Peyer's patch (tissue), 4 donors: ENCODE data around the gene SLC25A48.

Experiments used
- CTCF ChIP-seq, 6 experiments: fragments of 450-650 bp in 4 of 6; fragments of 200-600 bp in 2 of 6; sonication (generic) in 1 of 6; IDR thresholded peaks; one replicate each; pipeline ENCODE4 v1.5.1; 2017 to 2019; ENCODE audit warnings: antibody characterized with exemption in 6 of 6, mild to moderate bottlenecking in 3 of 6, moderate library complexity in 1 of 6
- POLR2A ChIP-seq, 2 donors: fragments of 450-650 bp; IDR thresholded peaks; one replicate each; pipeline ENCODE4 v1.5.1; 2017; ENCODE audit warnings: antibody characterized with exemption in 2 of 2, mild to moderate bottlenecking in 2 of 2, moderate library complexity in 2 of 2

- TF ChIP-seq POLR2A (IDR thresholded peaks at IDR 0.05) (no peak), CTCF (IDR thresholded peaks at IDR 0.05) (no peak)
Measured at GRCh38 chr5:135830876-135831275, 3.6 kb upstream of the SLC25A48 start.
